ENCODE data around the gene AP4M1.
A peak's percentile ranks its signal among the peaks of the same experiment; 100 is the strongest.

The AP4M1 gene

DNA sequence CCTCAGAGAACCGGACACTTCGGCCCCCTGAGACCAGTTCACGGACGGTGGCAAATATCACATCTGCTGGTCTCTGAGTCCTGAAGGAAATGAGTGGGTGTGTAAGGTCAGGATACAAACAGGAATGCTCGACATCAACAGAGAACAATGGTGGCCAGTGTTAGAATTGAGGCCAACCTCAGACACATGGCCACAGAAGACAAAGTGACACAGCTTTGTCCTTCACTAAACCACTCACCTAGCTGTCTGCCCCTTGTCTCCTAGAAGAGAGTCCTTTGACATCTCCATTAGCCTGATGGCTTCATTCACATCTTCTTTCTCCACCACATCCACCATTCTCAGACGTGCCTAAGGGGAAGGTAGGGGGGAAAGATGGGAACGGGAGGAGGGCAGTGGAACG is 8.4 kb upstream of the AP4M1 start:
- Histone ChIP-seq H3K9me3 (ENCODE audit: control insufficient read depth in 1 of 2, low read length in 2 of 2) (no peaks in the 10 kb centered on the region), H3K4me3 (ENCODE audit: low read depth in 1 of 2, low read length in 2 of 2) (no peak overlapping the region), H3K36me3 (ENCODE audit: control insufficient read depth in 1 of 2, insufficient read depth in 2 of 2, low read length in 2 of 2) (peaks cover 64 to 75% of the 10 kb centered on the region in 2 donors), H3K4me1 (ENCODE audit: control insufficient read depth in 1 of 2, insufficient read depth in 2 of 2, low read length in 2 of 2) (peaks cover 13 to 14% of the 10 kb centered on the region in 2 donors), H3K9ac (ENCODE audit: low read depth in 1 of 2, low read length in 2 of 2) (no peak overlapping the region), H3K27ac (ENCODE audit: low read depth, low read length) (no peak overlapping the region), H3K27me3 (ENCODE audit: control insufficient read depth in 1 of 2, insufficient read depth in 2 of 2, low read length in 2 of 2) (no peaks in the 10 kb centered on the region)

GRCh38 chr7:100093498-100093897 is 7.9 kb upstream of the AP4M1 start:
- Histone ChIP-seq H3K9ac (ENCODE audit: low read depth in 1 of 2, low read length in 2 of 2) (no peak overlapping the region), H3K9me3 (ENCODE audit: control insufficient read depth in 1 of 2, low read length in 2 of 2) (no peaks in the 10 kb centered on the region), H3K36me3 (ENCODE audit: control insufficient read depth in 1 of 2, insufficient read depth in 2 of 2, low read length in 2 of 2) (peaks cover 69 to 79% of the 10 kb centered on the region in 2 donors), H3K4me3 (ENCODE audit: low read depth in 1 of 2, low read length in 2 of 2) (no peak overlapping the region), H3K27ac (ENCODE audit: low read depth, low read length) (no peak overlapping the region), H3K4me1 (ENCODE audit: control insufficient read depth in 1 of 2, insufficient read depth in 2 of 2, low read length in 2 of 2) (peaks cover 8 to 10% of the 10 kb centered on the region in 2 donors), H3K27me3 (ENCODE audit: control insufficient read depth in 1 of 2, insufficient read depth in 2 of 2, low read length in 2 of 2) (no peaks in the 10 kb centered on the region)

- Histone ChIP-seq H3K27me3 (ENCODE audit: control insufficient read depth in 1 of 2, insufficient read depth in 2 of 2, low read length in 2 of 2) (no peaks in the 10 kb centered on the region), H3K4me3 (ENCODE audit: low read depth in 1 of 2, low read length in 2 of 2) (no peak overlapping the region), H3K4me1 (ENCODE audit: control insufficient read depth in 1 of 2, insufficient read depth in 2 of 2, low read length in 2 of 2) (peaks cover 8 to 11% of the 10 kb centered on the region in 2 donors), H3K9me3 (ENCODE audit: control insufficient read depth in 1 of 2, low read length in 2 of 2) (no peaks in the 10 kb centered on the region), H3K27ac (ENCODE audit: low read depth, low read length) (no peak overlapping the region), H3K36me3 (ENCODE audit: control insufficient read depth in 1 of 2, insufficient read depth in 2 of 2, low read length in 2 of 2) (peaks cover 74 to 84% of the 10 kb centered on the region in 2 donors), H3K9ac (ENCODE audit: low read depth in 1 of 2, low read length in 2 of 2) (no peak overlapping the region)
Measured at GRCh38 chr7:100093925-100094486, 7.4 kb upstream of the AP4M1 start.

GRCh38 chr7:100095289-100095688 is 6.2 kb upstream of the AP4M1 start:
- H3K36me3 ChIP-seq (ENCODE audit: control insufficient read depth in 1 of 2, insufficient read depth in 2 of 2, low read length in 2 of 2), result peaks cover 74 to 93% of the 10 kb centered on the region in 2 donors

DNA sequence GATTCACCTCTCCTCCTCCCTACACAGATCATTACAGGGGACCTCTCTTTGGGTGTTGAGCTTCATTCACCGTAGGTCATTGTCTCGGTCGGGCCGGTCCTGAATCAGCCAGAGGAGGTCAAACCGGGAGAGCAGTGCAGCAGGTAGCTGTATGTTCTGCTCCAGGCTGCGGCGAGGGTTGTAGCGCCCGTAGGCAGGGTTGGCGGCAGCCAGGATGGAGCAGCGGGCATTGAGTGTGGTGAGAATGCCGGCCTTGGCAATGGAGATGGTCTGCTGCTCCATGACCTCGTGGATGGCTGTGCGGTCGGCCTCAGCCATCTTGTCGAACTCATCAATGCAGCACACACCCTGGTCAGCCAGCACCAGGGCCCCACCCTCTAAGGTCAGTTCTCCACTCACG is 5.7 kb upstream of the AP4M1 start:
- Histone ChIP-seq H3K9ac (ENCODE audit: low read depth in 1 of 2, low read length in 2 of 2) (no peak overlapping the region), H3K36me3 (ENCODE audit: control insufficient read depth in 1 of 2, insufficient read depth in 2 of 2, low read length in 2 of 2) (peaks cover 70 to 89% of the 10 kb centered on the region in 2 donors), H3K4me1 (ENCODE audit: control insufficient read depth in 1 of 2, insufficient read depth in 2 of 2, low read length in 2 of 2) (peaks cover 7 to 12% of the 10 kb centered on the region in 2 donors), H3K9me3 (ENCODE audit: control insufficient read depth in 1 of 2, low read length in 2 of 2) (no peaks in the 10 kb centered on the region), H3K27me3 (ENCODE audit: control insufficient read depth in 1 of 2, insufficient read depth in 2 of 2, low read length in 2 of 2) (no peaks in the 10 kb centered on the region), H3K4me3 (ENCODE audit: low read depth in 1 of 2, low read length in 2 of 2) (no peak overlapping the region), H3K27ac (ENCODE audit: low read depth, low read length) (no peak overlapping the region)

More at GRCh38 chr7:100095289-100095688, 6.2 kb upstream of the AP4M1 start:
- no peaks in the 10 kb centered on the region for H3K27me3 ChIP-seq (ENCODE audit: control insufficient read depth in 1 of 2, insufficient read depth in 2 of 2, low read length in 2 of 2)
- H3K4me1 ChIP-seq (ENCODE audit: control insufficient read depth in 1 of 2, insufficient read depth in 2 of 2, low read length in 2 of 2), result peaks cover 7 to 12% of the 10 kb centered on the region in 2 donors
- H3K9ac ChIP-seq (ENCODE audit: low read depth in 1 of 2, low read length in 2 of 2), result no peak overlapping the region
- no peak overlapping the region for H3K4me3 ChIP-seq (ENCODE audit: low read depth in 1 of 2, low read length in 2 of 2)
- H3K27ac ChIP-seq (ENCODE audit: low read depth, low read length), result no peak overlapping the region
- no peaks in the 10 kb centered on the region for H3K9me3 ChIP-seq (ENCODE audit: control insufficient read depth in 1 of 2, low read length in 2 of 2)

DNA sequence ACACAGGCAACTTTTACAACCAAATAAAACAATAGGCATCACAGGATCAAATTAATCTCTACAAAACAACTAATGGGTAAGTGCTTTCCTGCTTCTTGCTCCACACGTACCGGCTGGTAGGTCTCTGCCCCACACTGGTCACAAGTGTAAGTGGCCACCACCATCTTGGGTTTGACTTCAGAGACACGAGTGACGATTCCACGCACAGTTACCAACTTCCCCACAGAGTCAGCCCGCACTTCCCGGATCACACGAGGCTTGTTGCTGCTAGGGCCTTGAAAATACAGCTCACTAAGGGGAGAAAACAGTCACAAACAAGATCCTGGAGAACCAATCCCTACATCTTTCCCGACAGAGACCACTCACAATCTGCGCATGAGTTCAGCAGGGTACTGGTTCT is 2.5 kb upstream of the AP4M1 start:
- Histone ChIP-seq H3K9ac (ENCODE audit: low read depth in 1 of 2, low read length in 2 of 2) (no peak overlapping the region), H3K27ac (ENCODE audit: low read depth, low read length) (no peak overlapping the region), H3K36me3 (ENCODE audit: control insufficient read depth in 1 of 2, insufficient read depth in 2 of 2, low read length in 2 of 2) (peaks cover 42 to 64% of the 10 kb centered on the region in 2 donors), H3K4me3 (ENCODE audit: low read depth in 1 of 2, low read length in 2 of 2) (no peak overlapping the region), H3K27me3 (ENCODE audit: control insufficient read depth in 1 of 2, insufficient read depth in 2 of 2, low read length in 2 of 2) (no peaks in the 10 kb centered on the region), H3K9me3 (ENCODE audit: control insufficient read depth in 1 of 2, low read length in 2 of 2) (no peaks in the 10 kb centered on the region), H3K4me1 (ENCODE audit: control insufficient read depth in 1 of 2, insufficient read depth in 2 of 2, low read length in 2 of 2) (peaks cover 12 to 18% of the 10 kb centered on the region in 2 donors)

- Histone ChIP-seq H3K4me3 (ENCODE audit: low read depth in 1 of 2, low read length in 2 of 2) (peak overlapping the region; percentile 86 to 90), H3K27ac (ENCODE audit: low read depth, low read length) (no peak overlapping the region), H3K27me3 (ENCODE audit: control insufficient read depth in 1 of 2, insufficient read depth in 2 of 2, low read length in 2 of 2) (no peaks in the 10 kb centered on the region), H3K36me3 (ENCODE audit: control insufficient read depth in 1 of 2, insufficient read depth in 2 of 2, low read length in 2 of 2) (peaks cover 37 to 61% of the 10 kb centered on the region in 2 donors), H3K9me3 (ENCODE audit: control insufficient read depth in 1 of 2, low read length in 2 of 2) (no peaks in the 10 kb centered on the region), H3K9ac (ENCODE audit: low read depth in 1 of 2, low read length in 2 of 2) (peak overlapping the region; percentile 64 to 69), H3K4me1 (ENCODE audit: control insufficient read depth in 1 of 2, insufficient read depth in 2 of 2, low read length in 2 of 2) (peaks cover 12 to 18% of the 10 kb centered on the region in 2 donors)
Measured at GRCh38 chr7:100099452-100099851, 2.0 kb upstream of the AP4M1 start.

GRCh38 chr7:100100420-100101015 is 925 bp upstream of the AP4M1 start:
- H3K27ac ChIP-seq (ENCODE audit: low read depth, low read length), result peak overlapping the region; percentile 87
- H3K9me3 ChIP-seq (ENCODE audit: control insufficient read depth in 1 of 2, low read length in 2 of 2), result no peaks in the 10 kb centered on the region
- peak overlapping the region; percentile 86 to 90 for H3K4me3 ChIP-seq (ENCODE audit: low read depth in 1 of 2, low read length in 2 of 2)
- peaks cover 12 to 18% of the 10 kb centered on the region in 2 donors for H3K4me1 ChIP-seq (ENCODE audit: control insufficient read depth in 1 of 2, insufficient read depth in 2 of 2, low read length in 2 of 2)
- H3K9ac ChIP-seq (ENCODE audit: low read depth in 1 of 2, low read length in 2 of 2), result peak overlapping the region; percentile 69 to 77
- peaks cover 30 to 59% of the 10 kb centered on the region in 2 donors for H3K36me3 ChIP-seq (ENCODE audit: control insufficient read depth in 1 of 2, insufficient read depth in 2 of 2, low read length in 2 of 2)
- H3K27me3 ChIP-seq (ENCODE audit: control insufficient read depth in 1 of 2, insufficient read depth in 2 of 2, low read length in 2 of 2), result no peaks in the 10 kb centered on the region

- Histone ChIP-seq H3K36me3 (ENCODE audit: control insufficient read depth in 1 of 2, insufficient read depth in 2 of 2, low read length in 2 of 2) (peaks cover 13 to 60% of the 10 kb centered on the region in 2 donors), H3K27ac (ENCODE audit: low read depth, low read length) (no peak overlapping the region), H3K9ac (ENCODE audit: low read depth in 1 of 2, low read length in 2 of 2) (no peak overlapping the region)
Measured at GRCh38 chr7:100102950-100103840, 1.8 kb downstream of the AP4M1 start.

GRCh38 chr7:100105534-100105933 is 4.1 kb downstream of the AP4M1 start:
- Histone ChIP-seq H3K9me3 (ENCODE audit: control insufficient read depth in 1 of 2, low read length in 2 of 2) (no peaks in the 10 kb centered on the region), H3K27ac (ENCODE audit: low read depth, low read length) (no peak overlapping the region), H3K4me1 (ENCODE audit: control insufficient read depth in 1 of 2, insufficient read depth in 2 of 2, low read length in 2 of 2) (peaks cover 5 to 7% of the 10 kb centered on the region in 2 donors), H3K27me3 (ENCODE audit: control insufficient read depth in 1 of 2, insufficient read depth in 2 of 2, low read length in 2 of 2) (no peaks in the 10 kb centered on the region), H3K9ac (ENCODE audit: low read depth in 1 of 2, low read length in 2 of 2) (no peak overlapping the region), H3K36me3 (ENCODE audit: control insufficient read depth in 1 of 2, insufficient read depth in 2 of 2, low read length in 2 of 2) (peaks cover 9 to 63% of the 10 kb centered on the region in 2 donors), H3K4me3 (ENCODE audit: low read depth in 1 of 2, low read length in 2 of 2) (no peak overlapping the region)

More at GRCh38 chr7:100102950-100103840, 1.8 kb downstream of the AP4M1 start:
- Histone ChIP-seq H3K4me1 (ENCODE audit: control insufficient read depth in 1 of 2, insufficient read depth in 2 of 2, low read length in 2 of 2) (peaks cover 12 to 18% of the 10 kb centered on the region in 2 donors), H3K4me3 (ENCODE audit: low read depth in 1 of 2, low read length in 2 of 2) (no peak overlapping the region), H3K27me3 (ENCODE audit: control insufficient read depth in 1 of 2, insufficient read depth in 2 of 2, low read length in 2 of 2) (no peaks in the 10 kb centered on the region), H3K9me3 (ENCODE audit: control insufficient read depth in 1 of 2, low read length in 2 of 2) (no peaks in the 10 kb centered on the region)

Measured in duodenal mucosa (tissue), 2 donors.